Keratinocyte (primary cell): ENCODE data around the gene COL8A1. TPM values are rescaled to one million over a fixed set of nuclear protein-coding genes. Genes with fewer than 3 reads are reported as not detected.

Experiments
- DNase-seq: peaks from one replicate; pipeline ENCODE4 v3.0.0-alpha.2; 2011; ENCODE audit warnings: low read depth, missing footprints, low spot score
- FAIRE-seq: peaks from 2 replicates; lab custom pipeline; 2011; peaks lifted over from hg19 to GRCh38; lab: Jason Lieb, UNC
- H2AFZ ChIP-seq: 2 replicates; pipeline ENCODE4 v1.6.0; 2012; ENCODE audit warnings: low read length, control low read depth, inconsistent platforms; ENCODE audit not compliant: control insufficient read depth
- H3K27ac ChIP-seq: 2 replicates; pipeline ENCODE4 v1.5.1; 2011; ENCODE audit warnings: low read length; ENCODE audit not compliant: control insufficient read depth, insufficient read depth
- H3K27me3 ChIP-seq: 3 replicates; pipeline ENCODE4 v1.6.0; 2011; ENCODE audit warnings: low read length; ENCODE audit not compliant: control insufficient read depth, insufficient read depth; ENCODE audit errors: extremely low read depth
- H3K36me3 ChIP-seq, 2 experiments: 2 replicates in 1 of 2; 3 replicates in 1 of 2; pipeline ENCODE4 v1.5.1; 2011; ENCODE audit warnings: low read length in 2 of 2, mild to moderate bottlenecking in 1 of 2; ENCODE audit not compliant: control insufficient read depth in 2 of 2, insufficient read depth in 2 of 2; ENCODE audit errors: extremely low read depth in 1 of 2
- H3K4me1 ChIP-seq: 3 replicates; pipeline ENCODE4 v1.5.1; 2011; ENCODE audit warnings: low read length; ENCODE audit not compliant: control insufficient read depth, insufficient read depth; ENCODE audit errors: extremely low read depth
- H3K4me2 ChIP-seq: 3 replicates; pipeline ENCODE4 v1.6.0; 2011; ENCODE audit warnings: low read depth, low read length; ENCODE audit not compliant: control insufficient read depth, insufficient read depth; ENCODE audit errors: extremely low read depth
- H3K4me3 ChIP-seq, 3 experiments: fragments of 200-600 bp in 1 of 3; sonication (generic) in 1 of 3; 2 replicates in 2 of 3; 3 replicates in 1 of 3; pipeline ENCODE4 v1.5.1; 2011 to 2016; ENCODE audit warnings: low read length in 3 of 3, mild to moderate bottlenecking in 3 of 3, control low read depth in 2 of 3, inconsistent platforms in 1 of 3, low read depth in 1 of 3, mixed read lengths in 1 of 3, mixed run types in 1 of 3, moderate library complexity in 1 of 3; ENCODE audit not compliant: control insufficient read depth in 2 of 3, insufficient read depth in 2 of 3; ENCODE audit errors: extremely low read depth in 1 of 3
- H3K79me2 ChIP-seq: 2 replicates; pipeline ENCODE4 v1.6.0; 2012; ENCODE audit warnings: low read length; ENCODE audit not compliant: control insufficient read depth, insufficient read depth
- H3K9ac ChIP-seq: 3 replicates; pipeline ENCODE4 v1.6.0; 2011; ENCODE audit warnings: low read length; ENCODE audit not compliant: control insufficient read depth, insufficient read depth; ENCODE audit errors: extremely low read depth
- H3K9me1 ChIP-seq: 3 replicates; pipeline ENCODE4 v1.6.0; 2011; ENCODE audit warnings: low read length; ENCODE audit not compliant: control insufficient read depth, insufficient read depth; ENCODE audit errors: extremely low read depth
- H3K9me3 ChIP-seq: 2 replicates; pipeline ENCODE4 v1.5.1; 2012; ENCODE audit warnings: low read depth, low read length; ENCODE audit not compliant: control insufficient read depth
- H4K20me1 ChIP-seq: 3 replicates; pipeline ENCODE4 v1.6.0; 2011; ENCODE audit warnings: low read length; ENCODE audit not compliant: control insufficient read depth, insufficient read depth; ENCODE audit errors: extremely low read depth
- CTCF ChIP-seq, 3 experiments: IDR thresholded peaks in 1 of 3; conservative IDR thresholded peaks in 1 of 3; optimal IDR thresholded peaks in 1 of 3; 2 replicates in 2 of 3; 3 replicates in 1 of 3; pipeline versions ENCODE3 to v1.5.1; 2011; ENCODE audit warnings: low read length in 3 of 3, mild to moderate bottlenecking in 3 of 3, moderate library complexity in 2 of 3, control low read depth in 1 of 3, inconsistent platforms in 1 of 3; ENCODE audit not compliant: insufficient read depth in 2 of 3; ENCODE audit errors: extremely low read depth in 1 of 3
- EZH2 ChIP-seq: IDR thresholded peaks from one replicate; pipeline ENCODE4 v1.6.1; 2012; ENCODE audit warnings: inconsistent platforms, mild to moderate bottlenecking, low read length, moderate library complexity
- dilution Hi-C: fragments of 300-500 bp; cut with MboI; formaldehyde crosslinking; loops from one replicate; pipeline ENCODE4 v1.7.0; 2020; ENCODE audit warnings: low sequenced_read_pairs; ENCODE audit not compliant: extremely low pct_ligation_motif_present
- polyA plus RNA-seq, 5 experiments: library from polyadenylated mRNA; depleted of rRNA in 3 of 5; stranded (reverse) in 3 of 5; stranded (forward) in 1 of 5; unstranded in 1 of 5; fragments of >200 nt; gene quantifications; 1 replicate in 1 of 5; 2 replicates in 3 of 5; 3 replicates in 1 of 5; pipeline versions ENCODE4 v1.2.1 to v1.2.3, GENCODE V29; 2011 to 2012; ENCODE audit warnings: missing spikeins in 2 of 5, low read depth in 1 of 5, low replicate concordance in 1 of 5

The COL8A1 gene
- polyA plus RNA-seq, 1 donor (not counting 4 experiments of a cell fraction or from before 2014, with no cell fraction given): 102 TPM

GRCh38 chr3:99808163-99808794 is 169.9 kb downstream of the COL8A1 start:
- H3K4me2 ChIP-seq: no peak overlapping the region
- no peak overlapping the region for H3K4me3 ChIP-seq
- no peaks in the 10 kb centered on the region for H4K20me1 ChIP-seq
- H3K9ac ChIP-seq: no peak overlapping the region
- DNase-seq: peak; percentile 55
- no peak overlapping the region for H3K27ac ChIP-seq
- FAIRE-seq: peak; percentile 96
- dilution Hi-C loops: no loop called here
- no peaks in the 10 kb centered on the region for H3K36me3 ChIP-seq
- H2AFZ ChIP-seq: no peak overlapping the region
- H3K79me2 ChIP-seq: no peaks in the 10 kb centered on the region
- TF ChIP-seq EZH2: no peak
- TF ChIP-seq CTCF (optimal IDR thresholded peaks at IDR 0.05 in 1 of 3, IDR thresholded peaks at IDR 0.05 in 1 of 3, conservative IDR thresholded peaks at IDR 0.05 in 1 of 3; ENCODE audit: extremely low read depth in 1 of 3, insufficient read depth in 2 of 3, low read length in 3 of 3): peak; percentile 81 to 90 (median 89)
- H3K4me1 ChIP-seq: no peaks in the 10 kb centered on the region
- H3K27me3 ChIP-seq: no peaks in the 10 kb centered on the region
- H3K9me1 ChIP-seq: no peaks in the 10 kb centered on the region
- H3K9me3 ChIP-seq: peaks cover 6% of the 10 kb centered on the region

- H3K4me2 ChIP-seq: no peak overlapping the region
- H3K27me3 ChIP-seq: no peaks in the 10 kb centered on the region
- no peaks in the 10 kb centered on the region for H3K79me2 ChIP-seq
- H4K20me1 ChIP-seq: no peaks in the 10 kb centered on the region
- DNase-seq (no peak), FAIRE-seq (no peak)
- dilution Hi-C loops: no loop called here
- no peak overlapping the region for H3K27ac ChIP-seq
- no peak overlapping the region for H3K9ac ChIP-seq
- no peaks in the 10 kb centered on the region for H3K9me1 ChIP-seq
- H2AFZ ChIP-seq: no peak overlapping the region
- H3K4me3 ChIP-seq: no peak overlapping the region
- H3K36me3 ChIP-seq: no peaks in the 10 kb centered on the region
- peaks cover 6% of the 10 kb centered on the region for H3K9me3 ChIP-seq
- TF ChIP-seq CTCF (optimal IDR thresholded peaks at IDR 0.05 in 1 of 3, IDR thresholded peaks at IDR 0.05 in 1 of 3, conservative IDR thresholded peaks at IDR 0.05 in 1 of 3; ENCODE audit: extremely low read depth in 1 of 3, insufficient read depth in 2 of 3, low read length in 3 of 3) (no peak), EZH2 (no peak)
- no peaks in the 10 kb centered on the region for H3K4me1 ChIP-seq
Measured at GRCh38 chr3:99809565-99809964, 171.2 kb downstream of the COL8A1 start.
